Brain microvascular endothelial cell (primary cell): ENCODE measurements around the gene C7orf33.

Experiments used
- DNase-seq: peaks from one replicate; pipeline ENCODE4 v3.0.0-alpha.2; 2020
- H3K27ac ChIP-seq: fragments of 250-450 bp; sonication (Bioruptor Pico); 2 replicates; pipeline ENCODE4 v1.5.1; 2020; ENCODE audit warnings: mild to moderate bottlenecking, moderate library complexity
- H3K27me3 ChIP-seq: fragments of 250-450 bp; sonication (Bioruptor Pico); replicated peaks from 2 replicates; pipeline ENCODE4 v1.5.1; 2020; ENCODE audit warnings: mild to moderate bottlenecking
- H3K36me3 ChIP-seq: fragments of 250-450 bp; sonication (Bioruptor Pico); replicated peaks from 2 replicates; pipeline ENCODE4 v1.5.1; 2020; ENCODE audit warnings: mild to moderate bottlenecking
- H3K4me3 ChIP-seq: 2 replicates; pipeline ENCODE4 v1.5.1; 2011; ENCODE audit warnings: low read depth, mild to moderate bottlenecking, control low read depth, low read length, moderate library complexity
- in situ Hi-C: cut with HindIII; loops from 2 replicates; pipeline ENCODE4 v1.10.0; 2017; ENCODE audit warnings: low sequenced_read_pairs, low pct_ligation_motif_present
- TF ChIP-seq, protein P1 (sequence below): IDR thresholded peaks from 2 replicates; pipeline ENCODE4 v1.5.1; 2011; ENCODE audit warnings: low read depth, mild to moderate bottlenecking, moderate library complexity, low read length, control low read depth, inconsistent platforms; ENCODE audit errors: missing control alignments

C7orf33 gene, protein sequence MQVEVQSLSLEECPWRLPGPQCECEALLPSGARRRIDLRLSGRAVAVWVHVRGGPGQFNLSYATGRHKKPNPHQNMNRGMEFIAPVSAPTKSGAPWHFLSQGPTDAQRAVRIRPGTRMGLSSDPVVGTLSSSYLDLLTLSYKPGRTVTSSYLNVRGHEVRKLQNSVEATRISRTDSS

DNA sequence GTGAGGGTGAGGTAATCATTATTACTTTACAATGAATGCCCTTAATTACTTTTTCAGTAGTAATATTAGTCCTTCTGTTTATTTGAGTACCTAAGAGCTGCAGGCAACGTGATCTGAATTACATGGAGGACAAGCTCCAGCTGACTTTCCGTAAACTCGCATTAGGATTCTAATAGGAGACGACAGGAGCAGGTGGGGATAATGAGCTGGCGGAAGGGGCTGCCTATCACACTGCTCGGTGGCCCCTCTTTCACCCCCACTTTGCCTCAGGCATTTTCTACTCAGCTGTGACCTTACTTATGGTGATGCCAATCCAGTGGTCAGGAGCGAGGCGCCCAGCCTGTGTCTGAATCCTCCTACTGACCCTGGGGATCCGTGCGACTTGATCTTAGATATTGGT, at the start of gene C7orf33:
C7orf33 (plus strand) TSS at position 296 of the 400 bp plus-strand sequence. CDS start 160 bp downstream, outside the sequence.
- Histone ChIP-seq H3K36me3 (no peaks in the 10 kb centered on the region), H3K27me3 (peaks cover 3% of the 10 kb centered on the region), H3K27ac (no peak within 1 kb of the TSS), H3K4me3 (no peak within 1 kb of the TSS)
- no peak for DNase-seq
- TF ChIP-seq, protein P1, sequence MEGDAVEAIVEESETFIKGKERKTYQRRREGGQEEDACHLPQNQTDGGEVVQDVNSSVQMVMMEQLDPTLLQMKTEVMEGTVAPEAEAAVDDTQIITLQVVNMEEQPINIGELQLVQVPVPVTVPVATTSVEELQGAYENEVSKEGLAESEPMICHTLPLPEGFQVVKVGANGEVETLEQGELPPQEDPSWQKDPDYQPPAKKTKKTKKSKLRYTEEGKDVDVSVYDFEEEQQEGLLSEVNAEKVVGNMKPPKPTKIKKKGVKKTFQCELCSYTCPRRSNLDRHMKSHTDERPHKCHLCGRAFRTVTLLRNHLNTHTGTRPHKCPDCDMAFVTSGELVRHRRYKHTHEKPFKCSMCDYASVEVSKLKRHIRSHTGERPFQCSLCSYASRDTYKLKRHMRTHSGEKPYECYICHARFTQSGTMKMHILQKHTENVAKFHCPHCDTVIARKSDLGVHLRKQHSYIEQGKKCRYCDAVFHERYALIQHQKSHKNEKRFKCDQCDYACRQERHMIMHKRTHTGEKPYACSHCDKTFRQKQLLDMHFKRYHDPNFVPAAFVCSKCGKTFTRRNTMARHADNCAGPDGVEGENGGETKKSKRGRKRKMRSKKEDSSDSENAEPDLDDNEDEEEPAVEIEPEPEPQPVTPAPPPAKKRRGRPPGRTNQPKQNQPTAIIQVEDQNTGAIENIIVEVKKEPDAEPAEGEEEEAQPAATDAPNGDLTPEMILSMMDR, result no peak
- in situ Hi-C loops, result no loop called here

DNA sequence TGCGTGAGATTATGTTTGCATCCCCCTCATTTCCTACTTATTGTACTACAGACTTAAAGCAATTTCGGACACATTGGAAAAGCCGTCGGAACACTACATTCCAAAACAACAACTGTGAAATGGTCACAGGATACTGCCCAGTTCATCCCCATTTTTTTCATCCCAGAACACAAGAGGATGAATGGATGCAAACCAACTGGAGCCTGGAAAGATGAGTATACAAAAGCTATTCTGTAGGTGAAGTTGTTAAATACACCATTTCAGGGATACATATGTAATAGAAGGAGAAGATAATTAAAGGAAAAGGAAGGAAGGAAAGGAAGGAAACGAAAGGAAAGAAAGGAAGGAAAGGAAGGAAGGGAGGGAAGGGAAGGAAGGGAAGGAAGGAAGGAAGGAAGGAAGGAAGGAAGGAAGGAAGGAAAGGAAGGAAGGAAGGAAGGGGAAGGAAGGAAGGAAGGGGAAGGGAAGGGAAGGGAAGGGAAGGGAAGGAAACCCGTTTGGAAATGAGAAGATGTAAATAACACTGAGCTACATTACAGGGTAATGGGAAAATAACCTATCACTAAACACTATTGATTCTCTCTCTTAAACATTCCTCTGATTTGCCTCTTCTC, 48.6 kb upstream of the C7orf33 start:
- Histone ChIP-seq H3K4me3 (no peak overlapping the region), H3K27ac (no peak overlapping the region), H3K36me3 (no peaks in the 10 kb centered on the region), H3K27me3 (no peaks in the 10 kb centered on the region)
- in situ Hi-C loops, result no loop called here
- TF ChIP-seq, protein P1, result no peak
- DNase-seq, result no peak

DNA sequence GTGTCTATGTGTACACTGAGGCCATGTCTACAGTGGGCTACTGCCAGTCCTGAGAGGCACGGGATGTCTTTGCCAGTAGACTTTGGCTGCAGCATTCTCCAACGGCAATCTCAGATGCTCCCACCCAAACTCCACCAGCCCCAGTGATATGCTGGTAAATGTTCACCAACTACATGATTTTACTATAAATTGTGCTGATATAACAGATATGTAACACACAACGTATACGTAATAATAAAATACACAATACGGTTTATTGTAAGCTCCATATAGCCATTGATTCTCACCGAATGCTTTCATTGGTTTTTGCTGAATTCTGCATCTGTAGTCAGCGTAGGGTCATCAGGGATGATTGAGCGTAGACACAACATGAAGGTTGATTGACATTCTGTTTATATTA, 47.3 kb upstream of the C7orf33 start:
- in situ Hi-C loops, result no loop called here
- no peaks in the 10 kb centered on the region for H3K27me3 ChIP-seq
- H3K4me3 ChIP-seq, result no peak overlapping the region
- H3K36me3 ChIP-seq, result no peaks in the 10 kb centered on the region
- H3K27ac ChIP-seq, result no peak overlapping the region
- TF ChIP-seq, protein P1, result no peak
- DNase-seq, result no peak

DNA sequence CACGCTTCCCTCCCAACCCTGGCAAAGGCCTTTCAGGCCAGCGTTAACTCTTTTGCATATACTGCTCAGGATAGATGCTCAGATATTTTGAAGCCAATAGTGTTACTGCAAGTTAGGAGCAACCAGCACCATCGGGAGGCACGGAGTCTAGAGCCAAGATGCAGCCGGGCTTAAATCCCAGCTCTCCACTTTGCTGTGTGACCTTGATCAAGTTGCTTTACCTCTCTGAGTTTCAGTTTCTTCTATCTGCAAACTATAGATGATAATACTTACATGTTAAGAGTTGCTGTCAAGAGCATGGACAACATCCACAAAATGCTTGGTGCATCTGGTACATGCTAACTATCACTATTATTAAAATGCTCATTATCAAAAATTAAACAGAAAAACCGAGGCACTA, 45.4 kb upstream of the C7orf33 start:
- Histone ChIP-seq H3K4me3 (no peak overlapping the region), H3K36me3 (no peaks in the 10 kb centered on the region), H3K27me3 (no peaks in the 10 kb centered on the region), H3K27ac (no peak overlapping the region)
- no peak for DNase-seq
- in situ Hi-C loops, result no loop called here
- TF ChIP-seq, protein P1, result no peak

DNA sequence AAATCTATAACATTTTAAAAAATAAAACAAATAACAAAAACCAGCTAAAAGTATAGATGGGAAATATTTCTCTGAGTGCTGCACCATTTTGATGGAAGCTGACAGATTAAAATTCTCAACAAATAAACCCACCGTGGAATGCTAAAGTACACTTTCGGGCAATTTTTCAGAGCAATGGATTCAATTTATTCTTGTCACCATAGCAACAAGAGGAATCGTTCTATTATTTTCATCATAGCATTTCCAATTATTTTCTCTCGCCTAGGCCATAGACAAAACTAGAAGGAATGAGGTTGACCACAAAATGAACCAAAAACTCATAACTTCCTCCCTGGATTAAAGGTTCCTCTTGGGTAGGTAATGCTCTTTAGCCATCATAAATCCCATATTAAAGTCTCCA, 44.6 kb upstream of the C7orf33 start:
- DNase-seq, result no peak
- Histone ChIP-seq H3K27me3 (no peaks in the 10 kb centered on the region), H3K36me3 (no peaks in the 10 kb centered on the region), H3K27ac (no peak overlapping the region), H3K4me3 (no peak overlapping the region)
- in situ Hi-C loops, result no loop called here
- TF ChIP-seq, protein P1, result no peak

DNA sequence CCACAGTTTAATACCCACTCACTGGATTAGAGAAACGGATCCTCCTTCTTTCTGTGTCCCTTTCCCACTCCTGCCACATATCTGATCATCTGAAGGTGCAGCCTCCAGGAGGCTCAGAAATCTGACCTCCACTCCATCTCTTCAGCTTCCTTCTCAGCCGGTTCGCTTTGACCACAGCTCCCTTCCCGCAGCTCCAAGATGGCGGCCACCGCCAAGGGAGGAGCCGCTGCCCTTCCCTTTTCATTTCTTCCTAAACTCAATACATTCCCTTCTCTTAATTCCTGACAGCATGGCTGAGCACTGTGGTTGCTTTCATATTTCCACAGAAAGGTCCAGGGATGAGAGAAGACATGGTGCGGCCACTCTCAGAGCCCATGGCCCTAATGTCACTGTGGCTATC, 43.7 kb upstream of the C7orf33 start:
- Histone ChIP-seq H3K4me3 (no peak overlapping the region), H3K27ac (no peak overlapping the region), H3K27me3 (no peaks in the 10 kb centered on the region), H3K36me3 (no peaks in the 10 kb centered on the region)
- DNase-seq, result no peak
- TF ChIP-seq, protein P1, result no peak
- in situ Hi-C loops, result no loop called here
